HepG2 (cell line): ENCODE data around the gene PRPF4. TPM values are rescaled to one million over a fixed set of nuclear protein-coding genes. Genes with fewer than 3 reads are reported as not detected.

Source experiments
- ATAC-seq: fragments of 200-7000 bp; cut with Tn5 transposase; 3 replicates; pipeline ENCODE4 v1.9.1; 2020; ENCODE audit warnings: mild to moderate bottlenecking, moderate library complexity
- BruUV-seq: library from RNA; stranded (reverse); fragments of 400-500 nt; replicated peaks from 2 replicates; lab custom pipeline; 2021; lab: Mats Ljungman, UMichigan
- CTCF ChIA-PET: fragments of 300-600 bp; formaldehyde crosslinking; extraction: SDS; loops from one replicate; lab custom pipeline; 2021; ENCODE audit warnings: low total read pairs, inconsistent platforms, low intra/inter-chr PET ratio; lab: Yijun Ruan, JAX
- POLR2A ChIA-PET: fragments of 350-600 bp; sonication (Branson Sonifier 250); formaldehyde crosslinking; loops from one replicate; lab custom pipeline; 2020; ENCODE audit warnings: antibody characterized with exemption, inconsistent platforms; lab: Yijun Ruan, JAX
- DNase-seq: peaks from one replicate; pipeline ENCODE4 v3.0.0-alpha.2; 2015; ENCODE audit warnings: low spot score
- FAIRE-seq: peaks from 3 replicates; lab custom pipeline; 2011; peaks lifted over from hg19 to GRCh38; lab: Jason Lieb, UNC
- H2AFZ ChIP-seq: one replicate; pipeline ENCODE4 v1.6.1; 2011; ENCODE audit warnings: low read length, inconsistent platforms
- H3K27ac ChIP-seq: fragments of 300-600 bp; 3 replicates; pipeline ENCODE4 v1.8.0; 2011; ENCODE audit warnings: mixed run types, mild to moderate bottlenecking, mixed read lengths, low read length, inconsistent platforms; ENCODE audit not compliant: insufficient read depth; ENCODE audit errors: extremely low read length
- H3K27me3 ChIP-seq, 2 experiments: fragments of 200-600 bp in 1 of 2; 2 replicates in 1 of 2; 3 replicates in 1 of 2; pipeline versions ENCODE4 v1.6.0 to v1.8.0; 2011; ENCODE audit warnings: low read length in 2 of 2, mild to moderate bottlenecking in 2 of 2, moderate library complexity in 2 of 2, inconsistent platforms in 1 of 2; ENCODE audit not compliant: insufficient read depth in 2 of 2, control insufficient read depth in 1 of 2
- H3K36me3 ChIP-seq, 2 experiments: fragments of 200-600 bp in 1 of 2; replicated peaks in 1 of 2; 2 replicates in 1 of 2; 3 replicates in 1 of 2; pipeline versions ENCODE4 v1.5.1 to v1.8.0; 2011; ENCODE audit warnings: low read length in 2 of 2, inconsistent platforms in 1 of 2; ENCODE audit not compliant: insufficient read depth in 2 of 2, control insufficient read depth in 1 of 2
- H3K4me1 ChIP-seq: 2 replicates; pipeline ENCODE4 v1.5.1; 2012; ENCODE audit warnings: low read length, inconsistent platforms; ENCODE audit not compliant: insufficient read depth
- H3K4me2 ChIP-seq: 2 replicates; pipeline ENCODE4 v1.6.0; 2011; ENCODE audit warnings: low read depth, low read length, inconsistent platforms
- H3K4me3 ChIP-seq, 3 experiments: fragments of 200-600 bp in 1 of 3; sonication (generic), shearing (Covaris generic) in 1 of 3; replicated peaks in 1 of 3; 2 replicates each; pipeline ENCODE4 v1.5.1; 2011 to 2016; ENCODE audit warnings: low read length in 3 of 3, inconsistent platforms in 2 of 3, low read depth in 2 of 3, mild to moderate bottlenecking in 2 of 3, control low read depth in 1 of 3, mixed read lengths in 1 of 3; ENCODE audit not compliant: insufficient read depth in 1 of 3
- H3K79me2 ChIP-seq: one replicate; pipeline ENCODE4 v1.6.1; 2011; ENCODE audit warnings: low read length, inconsistent platforms; ENCODE audit not compliant: insufficient read depth
- H3K9ac ChIP-seq: 2 replicates; pipeline ENCODE4 v1.6.0; 2011; ENCODE audit warnings: mild to moderate bottlenecking, low read depth, low read length, inconsistent platforms; ENCODE audit not compliant: insufficient read depth
- H3K9me3 ChIP-seq: 2 replicates; pipeline ENCODE4 v1.5.1; 2012; ENCODE audit warnings: mild to moderate bottlenecking, low read length
- H4K20me1 ChIP-seq: 2 replicates; pipeline ENCODE4 v1.6.0; 2011; ENCODE audit warnings: inconsistent platforms, mild to moderate bottlenecking, low read length, moderate library complexity; ENCODE audit not compliant: insufficient read depth
- ETS1 ChIP-seq: sonication (generic); formaldehyde crosslinking; IDR thresholded peaks from 2 replicates; pipeline ENCODE4 v1.4.0; 2020; ENCODE audit warnings: missing genetic modification reagents
- GMEB2 ChIP-seq: IDR thresholded peaks from 2 replicates; pipeline ENCODE4 v1.6.1; 2016; ENCODE audit warnings: missing biosample characterization, missing genetic modification reagents, low read depth
- HDAC2 ChIP-seq: sonication (generic); formaldehyde crosslinking; IDR thresholded peaks from 2 replicates; pipeline ENCODE4 v1.4.0; 2020; ENCODE audit warnings: missing genetic modification reagents
- HHEX ChIP-seq: IDR thresholded peaks from 2 replicates; pipeline ENCODE4 v1.6.1; 2016; ENCODE audit warnings: control low read depth
- NFIB ChIP-seq: sonication (generic); formaldehyde crosslinking; IDR thresholded peaks from 2 replicates; pipeline ENCODE4 v1.9.0; 2021; ENCODE audit warnings: missing genetic modification reagents, mild to moderate bottlenecking, borderline replicate concordance
- PAX8 ChIP-seq: sonication (generic); formaldehyde crosslinking; IDR thresholded peaks from 2 replicates; pipeline ENCODE4 v1.8.0; 2022; ENCODE audit warnings: mild to moderate bottlenecking, missing genetic modification reagents, borderline replicate concordance
- PCBP2 ChIP-seq: fragments of 200-400 bp; formaldehyde crosslinking; optimal IDR thresholded peaks from 2 replicates; pipeline ENCODE3; 2018; ENCODE audit warnings: low read length, low read depth; ENCODE audit not compliant: poor library complexity, severe bottlenecking
- REST ChIP-seq, 2 experiments: IDR thresholded peaks; 2 replicates each; pipeline ENCODE4 v1.6.1; 2011 to 2012; ENCODE audit warnings: low read length in 2 of 2, borderline replicate concordance in 1 of 2, low read depth in 1 of 2, mild to moderate bottlenecking in 1 of 2, moderate library complexity in 1 of 2
- TBL1XR1 ChIP-seq: fragments of 150-350 bp; IDR thresholded peaks from 2 replicates; pipeline ENCODE4 v1.6.1; 2014; ENCODE audit warnings: borderline replicate concordance, low read length; ENCODE audit not compliant: partially characterized antibody
- XBP1 ChIP-seq: sonication (generic); formaldehyde crosslinking; IDR thresholded peaks from 2 replicates; pipeline ENCODE4 v1.5.0; 2020; ENCODE audit warnings: missing genetic modification reagents
- ZMYM4 ChIP-seq: sonication (generic); formaldehyde crosslinking; IDR thresholded peaks from 2 replicates; pipeline ENCODE4 v1.8.1; 2023; ENCODE audit warnings: mild to moderate bottlenecking, missing genetic modification reagents
- ZNF333 ChIP-seq: sonication (generic); formaldehyde crosslinking; IDR thresholded peaks from 2 replicates; pipeline ENCODE4 v1.4.0; 2020; ENCODE audit warnings: mild to moderate bottlenecking, missing genetic modification reagents, borderline replicate concordance
- ZNF33B ChIP-seq: sonication (generic); formaldehyde crosslinking; IDR thresholded peaks from 2 replicates; pipeline ENCODE4 v1.5.1; 2020; ENCODE audit warnings: mild to moderate bottlenecking, missing genetic modification reagents
- ZSCAN12 ChIP-seq: sonication (generic); formaldehyde crosslinking; IDR thresholded peaks from 2 replicates; pipeline ENCODE4 v1.9.0; 2021; ENCODE audit warnings: mild to moderate bottlenecking, missing genetic modification reagents
- WGBS: methylation state at CpG from one replicate; pipeline ENCODE4 v1.1.6; 2017; ENCODE audit warnings: low lambda C conversion rate; 5-methylcytosine and 5-hydroxymethylcytosine counted together
- in situ Hi-C: cut with HindIII; loops from 2 replicates; pipeline ENCODE4 v1.10.0; 2017; ENCODE audit warnings: low pct_unique_long_range_greater_than_20kb; ENCODE audit not compliant: extremely low pct_ligation_motif_present
- intact Hi-C: fragments of 100-400 bp; cut with micrococcal nuclease; formaldehyde crosslinking; loops from one replicate; pipeline ENCODE4 v1.10.0; 2022; ENCODE audit not compliant: unreplicated experiment
- polyA plus RNA-seq, 8 experiments: library from polyadenylated mRNA; depleted of rRNA in 3 of 8; stranded (reverse) in 7 of 8; unstranded in 1 of 8; fragments of >200 nt; fragmentation: Illumina TruSeq in 4 of 8; extraction: Trizol in 4 of 8; gene quantifications; 2 replicates each; pipeline versions ENCODE4 v1.2.1 to v1.2.3, GENCODE V29; 2011 to 2016; ENCODE audit warnings: low read depth in 4 of 8, missing spikeins in 1 of 8, mixed read lengths in 1 of 8; ENCODE audit not compliant: insufficient read depth in 1 of 8
- total RNA-seq, 5 experiments: library from RNA; depleted of rRNA; stranded (reverse); fragments of >200 nt; fragmentation: Illumina TruSeq; extraction: Trizol; gene quantifications; 2 replicates each; pipeline ENCODE4 v1.2.3, GENCODE V29; 2016; ENCODE audit warnings: low read depth in 1 of 5

Gene PRPF4
- total and polyA plus RNA-seq, 2 of the 13 experiments (the other 11 are each of a cell fraction or from before 2014, with no cell fraction given), result 10.3 to 49.0 TPM

GRCh38 chr9:113298311-113298710 lies 22.9 kb downstream of the PRPF4 start:
- no TSS peak for BruUV-seq
- Histone ChIP-seq H3K27ac (no peak overlapping the region), H3K9ac (no peak overlapping the region), H3K36me3 (peaks cover under 1 to 3% of the 10 kb centered on the region in 2 experiments; a peak in 2 of 5 replicates), H3K4me3 (no peak overlapping the region), H3K4me2 (no peak overlapping the region)
- POLR2A ChIA-PET, result no interaction called here
- no peak for ATAC-seq
- in situ Hi-C loops, result no loop called here
- no peak for TF ChIP-seq ZNF333 (CRISPR knock-in tag)
- no peak for TF ChIP-seq PCBP2
- no peak for TF ChIP-seq TBL1XR1
- TF ChIP-seq HDAC2 (CRISPR knock-in tag), result no peak
- no peak for TF ChIP-seq ZMYM4
- no peak for TF ChIP-seq ETS1
- TF ChIP-seq PAX8 (CRISPR knock-in tag), result no peak
- no peak for TF ChIP-seq NFIB (CRISPR knock-in tag)
- TF ChIP-seq HHEX, result no peak
- TF ChIP-seq GMEB2 (CRISPR knock-in tag), result no peak
- TF ChIP-seq REST (IDR thresholded peaks at IDR 0.05; ENCODE audit: borderline replicate concordance in 1 of 2, low read depth in 1 of 2, low read length in 2 of 2), result no peak
- no peak for TF ChIP-seq ZSCAN12
- no peak for TF ChIP-seq XBP1 (CRISPR knock-in tag)
- no peak for TF ChIP-seq ZNF33B (CRISPR knock-in tag)
- TF ChIP-seq, all 625 proteins: peak for 0
- no peak for FAIRE-seq
- CTCF ChIA-PET, result no interaction called here
- Histone ChIP-seq H2AFZ (no peak overlapping the region), H3K4me1 (peaks cover 22% of the 10 kb centered on the region), H3K9me3 (no peaks in the 10 kb centered on the region), H3K27me3 (no peaks in the 10 kb centered on the region; a peak in 1 of 5 replicates), H3K79me2 (no peaks in the 10 kb centered on the region), H4K20me1 (no peaks in the 10 kb centered on the region)
- intact Hi-C loops, result no loop called here
- 70% methylated on average over 8 of the region's 8 CpGs for WGBS
- no peak for DNase-seq
